ENCODE data around the gene ELOB. TPM values are rescaled to one million over a fixed set of nuclear protein-coding genes. Genes with fewer than 3 reads are reported as not detected.

ELOB gene
- total and polyA plus RNA-seq, 2 donors (not counting 1 experiment from before 2014, with no cell fraction given): 124 to 436 TPM

- H3K4me1 ChIP-seq (ENCODE audit: control insufficient read depth, extremely low read depth, insufficient read depth, low read length): no peaks in the 10 kb centered on the region
- no peak for DNase-seq (ENCODE audit: low read depth in 2 of 2)
- no peak overlapping the region for H3K9ac ChIP-seq (ENCODE audit: insufficient read depth, low read length)
- no peak overlapping the region for H3K4me2 ChIP-seq (ENCODE audit: extremely low read depth, insufficient read depth, low read length)
- H3K27ac ChIP-seq (ENCODE audit: insufficient read depth, low read length): no peak overlapping the region
- no peaks in the 10 kb centered on the region for H3K9me3 ChIP-seq (ENCODE audit: control insufficient read depth, insufficient read depth, low read depth, low read length)
- H3K36me3 ChIP-seq (ENCODE audit: control insufficient read depth, insufficient read depth, low read length): no peaks in the 10 kb centered on the region
- TF ChIP-seq EZH2 (IDR thresholded peaks at IDR 0.05; ENCODE audit: low read length, missing control alignments): no peak
- no peak for TF ChIP-seq CTCF (conservative IDR thresholded peaks at IDR 0.05 in 1 of 2, IDR thresholded peaks at IDR 0.05 in 1 of 2; ENCODE audit: low read depth in 1 of 2, low read length in 2 of 2)
- H2AFZ ChIP-seq (ENCODE audit: low read length): no peak overlapping the region
- no peaks in the 10 kb centered on the region for H3K79me2 ChIP-seq (ENCODE audit: control insufficient read depth, insufficient read depth, low read length)
- H3K4me3 ChIP-seq (replicated peaks in 1 of 4; ENCODE audit: control extremely low read depth in 1 of 4, insufficient read depth in 1 of 4, low read depth in 3 of 4, low read length in 4 of 4): no peak overlapping the region
- peaks cover 35% of the 10 kb centered on the region for H3K27me3 ChIP-seq (ENCODE audit: control insufficient read depth, insufficient read depth, low read length)
- H4K20me1 ChIP-seq (ENCODE audit: control insufficient read depth, extremely low read depth, insufficient read depth, low read length): no peaks in the 10 kb centered on the region
Measured at GRCh38 chr16:2786061-2786825, 9.2 kb upstream of the ELOB start.

- Histone ChIP-seq H3K4me3 (replicated peaks in 1 of 4; ENCODE audit: control extremely low read depth in 1 of 4, insufficient read depth in 1 of 4, low read depth in 3 of 4, low read length in 4 of 4) (no peak overlapping the region), H3K79me2 (ENCODE audit: control insufficient read depth, insufficient read depth, low read length) (no peaks in the 10 kb centered on the region), H3K4me2 (ENCODE audit: extremely low read depth, insufficient read depth, low read length) (peak overlapping the region; percentile 51), H3K27ac (ENCODE audit: insufficient read depth, low read length) (no peak overlapping the region), H3K27me3 (ENCODE audit: control insufficient read depth, insufficient read depth, low read length) (peaks cover 30% of the 10 kb centered on the region), H3K36me3 (ENCODE audit: control insufficient read depth, insufficient read depth, low read length) (no peaks in the 10 kb centered on the region), H3K9me3 (ENCODE audit: control insufficient read depth, insufficient read depth, low read depth, low read length) (no peaks in the 10 kb centered on the region), H3K9ac (ENCODE audit: insufficient read depth, low read length) (no peak overlapping the region), H3K4me1 (ENCODE audit: control insufficient read depth, extremely low read depth, insufficient read depth, low read length) (no peaks in the 10 kb centered on the region), H2AFZ (ENCODE audit: low read length) (no peak overlapping the region), H4K20me1 (ENCODE audit: control insufficient read depth, extremely low read depth, insufficient read depth, low read length) (no peaks in the 10 kb centered on the region)
- DNase-seq (ENCODE audit: low read depth in 2 of 2): no peak
- TF ChIP-seq EZH2 (IDR thresholded peaks at IDR 0.05; ENCODE audit: low read length, missing control alignments) (no peak), CTCF (conservative IDR thresholded peaks at IDR 0.05 in 1 of 2, IDR thresholded peaks at IDR 0.05 in 1 of 2; ENCODE audit: low read depth in 1 of 2, low read length in 2 of 2) (no peak)
Measured at GRCh38 chr16:2785101-2785991, 8.3 kb upstream of the ELOB start.

- no peak overlapping the region for H3K27ac ChIP-seq (ENCODE audit: insufficient read depth, low read length)
- DNase-seq (ENCODE audit: low read depth in 2 of 2): no peak
- TF ChIP-seq CTCF (conservative IDR thresholded peaks at IDR 0.05 in 1 of 2, IDR thresholded peaks at IDR 0.05 in 1 of 2; ENCODE audit: low read depth in 1 of 2, low read length in 2 of 2): no peak
- no peak for TF ChIP-seq EZH2 (IDR thresholded peaks at IDR 0.05; ENCODE audit: low read length, missing control alignments)
- H4K20me1 ChIP-seq (ENCODE audit: control insufficient read depth, extremely low read depth, insufficient read depth, low read length): no peaks in the 10 kb centered on the region
- H3K9ac ChIP-seq (ENCODE audit: insufficient read depth, low read length): no peak overlapping the region
- no peak overlapping the region for H2AFZ ChIP-seq (ENCODE audit: low read length)
- no peak overlapping the region for H3K4me2 ChIP-seq (ENCODE audit: extremely low read depth, insufficient read depth, low read length)
- no peaks in the 10 kb centered on the region for H3K9me3 ChIP-seq (ENCODE audit: control insufficient read depth, insufficient read depth, low read depth, low read length)
- H3K36me3 ChIP-seq (ENCODE audit: control insufficient read depth, insufficient read depth, low read length): no peaks in the 10 kb centered on the region
- no peak overlapping the region for H3K4me3 ChIP-seq (replicated peaks in 1 of 4; ENCODE audit: control extremely low read depth in 1 of 4, insufficient read depth in 1 of 4, low read depth in 3 of 4, low read length in 4 of 4)
- H3K79me2 ChIP-seq (ENCODE audit: control insufficient read depth, insufficient read depth, low read length): no peaks in the 10 kb centered on the region
- H3K27me3 ChIP-seq (ENCODE audit: control insufficient read depth, insufficient read depth, low read length): peaks cover 28% of the 10 kb centered on the region
- H3K4me1 ChIP-seq (ENCODE audit: control insufficient read depth, extremely low read depth, insufficient read depth, low read length): no peaks in the 10 kb centered on the region
Measured at GRCh38 chr16:2784358-2785100, 7.4 kb upstream of the ELOB start.

Data from fibroblast of lung (primary cell).